Measurements from ENCODE around the gene CAMK2N1. TPM values are rescaled to one million over a fixed set of nuclear protein-coding genes. Genes with fewer than 3 reads are reported as not detected.

CAMK2N1 gene
- total RNA-seq, 1 experiment from 2014 or later: 51.2 TPM

DNA sequence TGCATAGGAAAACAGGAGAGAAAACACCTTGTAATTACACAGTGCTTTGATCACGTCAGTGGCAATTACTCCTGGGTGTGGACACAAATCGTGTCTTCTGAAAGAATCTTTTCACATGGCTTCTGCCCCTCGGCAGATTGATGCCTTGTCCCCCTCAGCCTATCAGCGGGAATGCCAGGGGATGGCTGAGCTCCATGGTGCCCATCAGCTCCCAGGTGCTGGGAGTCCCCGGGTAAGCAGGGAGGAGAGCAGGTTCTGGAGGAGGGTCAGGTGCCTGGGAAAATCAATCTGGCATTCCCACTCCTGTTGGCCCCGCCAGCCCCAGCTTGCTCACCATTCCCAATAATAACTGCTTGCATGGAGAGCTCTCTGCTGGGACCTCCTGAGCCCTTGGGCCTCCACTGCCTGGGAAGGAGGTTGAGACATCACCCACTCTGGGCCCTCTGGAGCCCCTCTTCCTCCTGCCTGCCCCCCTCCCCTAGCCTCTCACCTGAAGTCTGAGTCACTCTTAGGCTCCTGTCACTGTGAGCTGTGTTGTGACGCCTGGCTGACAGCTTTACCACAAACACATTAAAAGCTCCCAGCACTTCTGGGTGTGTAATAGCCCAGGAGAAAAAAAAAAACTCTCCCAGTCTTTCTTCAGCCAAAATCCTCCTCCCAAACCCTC lies 4.9 kb downstream of the CAMK2N1 start:
- Histone ChIP-seq H3K4me3 (ENCODE audit: low read length) (no peak overlapping the region), H3K9ac (ENCODE audit: low read length) (no peak overlapping the region), H2AFZ (ENCODE audit: low read length) (no peak overlapping the region), H4K20me1 (ENCODE audit: low read length) (peaks cover 30% of the 10 kb centered on the region), H3K9me2 (replicated peaks; ENCODE audit: low read length) (no peaks in the 10 kb centered on the region), H3F3A (ENCODE audit: low read length, unreplicated experiment) (peaks cover 4% of the 10 kb centered on the region), H3K27me3 (ENCODE audit: low read length) (peaks cover 6% of the 10 kb centered on the region), H3K79me2 (ENCODE audit: low read length) (peaks cover 38% of the 10 kb centered on the region), H3K4me1 (ENCODE audit: insufficient read depth, low read length) (peaks cover 53% of the 10 kb centered on the region), H3K9me3 (ENCODE audit: low read length) (no peaks in the 10 kb centered on the region), H3K4me2 (ENCODE audit: low read length) (peak overlapping the region; percentile 41), H3K27ac (ENCODE audit: low read length) (peak overlapping the region; percentile 55), H3K36me3 (ENCODE audit: low read depth, low read length) (0 out of 2 replicates have a peak, but pooled peaks cover 3% of the 10 kb centered on the region)
- TF ChIP-seq EZH2phosphoT487 (IDR thresholded peaks at IDR 0.05; ENCODE audit: borderline replicate concordance, low read length): no peak
- TF ChIP-seq EZH2 (IDR thresholded peaks at IDR 0.05; ENCODE audit: low read length, unreplicated experiment): no peak
- TF ChIP-seq, protein P1, sequence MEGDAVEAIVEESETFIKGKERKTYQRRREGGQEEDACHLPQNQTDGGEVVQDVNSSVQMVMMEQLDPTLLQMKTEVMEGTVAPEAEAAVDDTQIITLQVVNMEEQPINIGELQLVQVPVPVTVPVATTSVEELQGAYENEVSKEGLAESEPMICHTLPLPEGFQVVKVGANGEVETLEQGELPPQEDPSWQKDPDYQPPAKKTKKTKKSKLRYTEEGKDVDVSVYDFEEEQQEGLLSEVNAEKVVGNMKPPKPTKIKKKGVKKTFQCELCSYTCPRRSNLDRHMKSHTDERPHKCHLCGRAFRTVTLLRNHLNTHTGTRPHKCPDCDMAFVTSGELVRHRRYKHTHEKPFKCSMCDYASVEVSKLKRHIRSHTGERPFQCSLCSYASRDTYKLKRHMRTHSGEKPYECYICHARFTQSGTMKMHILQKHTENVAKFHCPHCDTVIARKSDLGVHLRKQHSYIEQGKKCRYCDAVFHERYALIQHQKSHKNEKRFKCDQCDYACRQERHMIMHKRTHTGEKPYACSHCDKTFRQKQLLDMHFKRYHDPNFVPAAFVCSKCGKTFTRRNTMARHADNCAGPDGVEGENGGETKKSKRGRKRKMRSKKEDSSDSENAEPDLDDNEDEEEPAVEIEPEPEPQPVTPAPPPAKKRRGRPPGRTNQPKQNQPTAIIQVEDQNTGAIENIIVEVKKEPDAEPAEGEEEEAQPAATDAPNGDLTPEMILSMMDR (conservative IDR thresholded peaks at IDR 0.05; ENCODE audit: low read depth, low read length): no peak
- DNase-seq (peak; percentile 64), ATAC-seq (peak; percentile 18; the same call in 1 of the 2 replicates)
- BruUV-seq (replicated peaks): no TSS peak
- ChIA-PET POLR2A (ENCODE audit: unreplicated experiment) (interaction anchor here (0.6 kb wide), 1 partner anchor 130 kb away, joined by 3 read pairs; no protein-coding TSS in a partner anchor), CTCF (interaction anchor here (0.5 to 0.7 kb wide), 3 partner anchors 13 to 119 kb away, joined by 3 to 4 read pairs (median 4); no protein-coding TSS in a partner anchor)
- intact Hi-C loops (cut with micrococcal nuclease): no loop called here

DNA sequence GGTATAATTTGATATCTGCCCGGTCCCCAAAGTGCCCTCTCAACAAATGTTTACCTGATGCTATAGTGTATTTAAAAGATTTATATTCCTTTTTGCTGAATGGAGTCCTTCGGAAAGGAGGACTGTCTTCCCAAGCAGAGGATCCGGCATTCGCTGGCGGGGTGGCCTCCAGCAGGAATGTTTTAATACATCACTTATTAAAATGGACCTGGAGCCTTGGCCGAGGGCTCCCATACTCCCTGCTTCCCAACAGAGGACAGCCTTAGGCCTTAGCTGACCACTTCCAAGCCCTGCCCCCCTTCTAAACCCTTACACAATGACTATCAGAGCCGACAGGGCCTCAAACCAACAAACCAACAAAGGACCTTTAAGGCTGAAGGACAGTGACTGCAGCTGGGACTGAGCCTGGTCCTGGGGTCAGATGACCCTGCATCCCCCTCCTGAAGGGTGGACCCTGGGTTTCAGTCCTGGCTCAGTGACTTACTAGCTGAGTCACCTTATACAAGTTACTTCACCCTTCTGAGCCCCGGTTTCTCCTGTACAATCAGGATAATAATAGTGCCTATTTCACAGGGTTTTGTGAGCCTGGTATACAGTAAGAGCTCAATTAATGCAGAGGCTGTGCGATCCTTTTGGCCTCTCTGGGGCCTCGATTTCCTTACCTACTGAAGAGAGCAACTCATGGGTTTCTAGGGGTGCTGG lies 5.6 kb downstream of the CAMK2N1 start:
- no peak overlapping the region for H3K4me3 ChIP-seq (ENCODE audit: low read length)
- ChIA-PET CTCF (interaction anchor here (0.5 kb wide), 1 partner anchor 46 kb away, joined by 4 read pairs; no protein-coding TSS in a partner anchor), POLR2A (ENCODE audit: unreplicated experiment) (no interaction called here)

More for the DNA sequence above, 5.6 kb downstream of the CAMK2N1 start:
- Histone ChIP-seq H2AFZ (ENCODE audit: low read length) (no peak overlapping the region), H3K27ac (ENCODE audit: low read length) (peak overlapping the region; percentile 55), H3K27me3 (ENCODE audit: low read length) (peaks cover 6% of the 10 kb centered on the region), H3K9ac (ENCODE audit: low read length) (no peak overlapping the region), H3K36me3 (ENCODE audit: low read depth, low read length) (0 out of 2 replicates have a peak, but pooled peaks cover 3% of the 10 kb centered on the region), H3K9me3 (ENCODE audit: low read length) (no peaks in the 10 kb centered on the region), H3F3A (ENCODE audit: low read length, unreplicated experiment) (peaks cover 4% of the 10 kb centered on the region), H4K20me1 (ENCODE audit: low read length) (peaks cover 30% of the 10 kb centered on the region), H3K4me2 (ENCODE audit: low read length) (no peak overlapping the region), H3K9me2 (replicated peaks; ENCODE audit: low read length) (no peaks in the 10 kb centered on the region), H3K79me2 (ENCODE audit: low read length) (peaks cover 35% of the 10 kb centered on the region), H3K4me1 (ENCODE audit: insufficient read depth, low read length) (peaks cover 58% of the 10 kb centered on the region)
- no TSS peak for BruUV-seq (replicated peaks)
- DNase-seq: no peak
- ATAC-seq: no peak
- intact Hi-C loops (cut with micrococcal nuclease): no loop called here
- TF ChIP-seq EZH2phosphoT487 (IDR thresholded peaks at IDR 0.05; ENCODE audit: borderline replicate concordance, low read length): no peak
- TF ChIP-seq, protein P1 (conservative IDR thresholded peaks at IDR 0.05; ENCODE audit: low read depth, low read length): no peak
